DND-41 (cell line): ENCODE measurements around the gene UIMC1.

Experiments used
- ATAC-seq: fragments of 200-7000 bp; cut with Tn5 transposase; 3 replicates; pipeline ENCODE4 v1.9.1; 2021; ENCODE audit warnings: low read depth; ENCODE audit not compliant: insufficient read depth
- DNase-seq: peaks from one replicate; pipeline ENCODE4 v3.0.0-alpha.2; 2020
- H2AFZ ChIP-seq: 2 replicates; pipeline ENCODE4 v1.6.0; 2012; ENCODE audit warnings: low read depth, low read length
- H3K27ac ChIP-seq: 2 replicates; pipeline ENCODE4 v1.5.1; 2012; ENCODE audit warnings: low read length, inconsistent platforms
- H3K27me3 ChIP-seq: fragments of 200-600 bp; sonication (generic); 2 replicates; pipeline ENCODE4 v1.6.0; 2012; ENCODE audit warnings: low read length, mild to moderate bottlenecking, inconsistent platforms; ENCODE audit not compliant: insufficient read depth, poor library complexity
- H3K36me3 ChIP-seq: 2 replicates; pipeline ENCODE4 v1.5.1; 2012; ENCODE audit warnings: low read length, inconsistent platforms; ENCODE audit not compliant: insufficient read depth
- H3K4me1 ChIP-seq: 2 replicates; pipeline ENCODE4 v1.5.1; 2012; ENCODE audit warnings: mild to moderate bottlenecking, low read length; ENCODE audit not compliant: insufficient read depth
- H3K4me2 ChIP-seq: 2 replicates; pipeline ENCODE4 v1.6.0; 2012; ENCODE audit warnings: mild to moderate bottlenecking, moderate library complexity, low read length, inconsistent platforms; ENCODE audit not compliant: insufficient read depth
- H3K4me3 ChIP-seq, 2 experiments: fragments of 200-600 bp in 1 of 2; shearing (Covaris generic) in 1 of 2; 2 replicates each; pipeline ENCODE4 v1.5.1; 2012 to 2016; ENCODE audit warnings: inconsistent platforms in 2 of 2, low read length in 2 of 2, mild to moderate bottlenecking in 2 of 2, low read depth in 1 of 2, moderate library complexity in 1 of 2
- H3K79me2 ChIP-seq: 2 replicates; pipeline ENCODE4 v1.6.0; 2012; ENCODE audit warnings: low read length, inconsistent platforms; ENCODE audit not compliant: insufficient read depth
- H3K9ac ChIP-seq: 2 replicates; pipeline ENCODE4 v1.6.0; 2012; ENCODE audit warnings: low read depth, mild to moderate bottlenecking, inconsistent platforms, low read length, moderate library complexity
- H3K9me3 ChIP-seq: 2 replicates; pipeline ENCODE4 v1.5.1; 2012; ENCODE audit warnings: low read length, moderate library complexity, mild to moderate bottlenecking, inconsistent platforms; ENCODE audit not compliant: insufficient read depth, severe bottlenecking
- H4K20me1 ChIP-seq: 2 replicates; pipeline ENCODE4 v1.6.0; 2012; ENCODE audit warnings: low read length; ENCODE audit not compliant: insufficient read depth
- EZH2 ChIP-seq: IDR thresholded peaks from 3 replicates; pipeline ENCODE4 v1.6.1; 2012; ENCODE audit warnings: borderline replicate concordance, low read depth, mild to moderate bottlenecking, moderate library complexity, low read length, inconsistent platforms; ENCODE audit not compliant: severe bottlenecking
- TF ChIP-seq, protein P1 (sequence below): IDR thresholded peaks from 2 replicates; pipeline ENCODE4 v1.5.1; 2012; ENCODE audit warnings: borderline replicate concordance, low read length, moderate library complexity, mild to moderate bottlenecking; ENCODE audit not compliant: poor library complexity, severe bottlenecking; ENCODE audit errors: extremely low read depth

Gene UIMC1

DNA sequence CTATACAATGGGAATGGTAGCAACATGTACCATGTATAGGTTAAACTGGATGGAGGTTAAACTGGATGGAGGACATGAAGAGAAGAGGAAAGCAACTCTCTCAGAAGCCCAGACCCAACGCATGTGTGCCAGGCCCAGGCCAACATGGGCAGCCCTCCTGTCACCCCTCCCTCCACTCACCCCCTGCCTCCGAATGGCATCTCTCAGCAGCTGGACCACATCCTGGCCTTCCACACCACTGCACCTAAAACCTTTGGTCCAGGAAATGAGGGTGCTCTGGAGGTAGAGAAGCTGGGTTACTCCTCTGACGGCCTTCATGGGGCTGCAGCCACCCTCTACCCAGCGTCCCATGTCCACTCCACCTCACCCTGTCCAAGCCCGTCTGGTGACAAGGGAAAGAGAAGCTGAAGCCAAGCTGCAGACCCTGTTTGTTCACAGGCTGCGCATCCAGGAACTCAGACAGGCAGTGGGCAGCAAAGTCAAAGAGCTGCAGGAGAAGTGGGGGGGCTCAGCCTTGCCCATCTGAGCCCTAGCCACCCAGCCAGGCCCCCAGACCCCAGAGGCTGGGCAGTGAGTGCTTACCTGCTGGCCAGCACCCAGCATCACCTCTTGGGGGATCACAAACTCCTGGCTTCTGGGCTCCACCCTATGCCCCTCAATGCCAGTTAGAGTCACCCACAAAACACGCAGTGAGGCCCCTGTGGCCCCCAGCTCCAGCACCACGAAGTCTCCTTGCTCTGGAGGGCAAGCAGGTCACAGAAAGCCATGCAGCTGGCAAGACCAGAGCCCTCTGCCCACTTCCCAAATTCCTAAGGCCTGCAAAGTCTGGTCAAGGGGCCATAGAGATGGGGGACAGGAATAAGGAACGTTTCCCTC is 115.9 kb downstream of the UIMC1 start:
- Histone ChIP-seq H3K4me1 (no peaks in the 10 kb centered on the region), H4K20me1 (peaks cover 3% of the 10 kb centered on the region), H3K4me3 (no peak overlapping the region), H3K9me3 (no peaks in the 10 kb centered on the region), H3K27me3 (peaks cover 5% of the 10 kb centered on the region), H3K27ac (no peak overlapping the region), H3K4me2 (no peak overlapping the region), H3K9ac (no peak overlapping the region), H3K36me3 (no peaks in the 10 kb centered on the region), H3K79me2 (no peaks in the 10 kb centered on the region), H2AFZ (no peak overlapping the region)
- DNase-seq (no peak), ATAC-seq (no peak)
- TF ChIP-seq EZH2 = no peak
- TF ChIP-seq, protein P1, sequence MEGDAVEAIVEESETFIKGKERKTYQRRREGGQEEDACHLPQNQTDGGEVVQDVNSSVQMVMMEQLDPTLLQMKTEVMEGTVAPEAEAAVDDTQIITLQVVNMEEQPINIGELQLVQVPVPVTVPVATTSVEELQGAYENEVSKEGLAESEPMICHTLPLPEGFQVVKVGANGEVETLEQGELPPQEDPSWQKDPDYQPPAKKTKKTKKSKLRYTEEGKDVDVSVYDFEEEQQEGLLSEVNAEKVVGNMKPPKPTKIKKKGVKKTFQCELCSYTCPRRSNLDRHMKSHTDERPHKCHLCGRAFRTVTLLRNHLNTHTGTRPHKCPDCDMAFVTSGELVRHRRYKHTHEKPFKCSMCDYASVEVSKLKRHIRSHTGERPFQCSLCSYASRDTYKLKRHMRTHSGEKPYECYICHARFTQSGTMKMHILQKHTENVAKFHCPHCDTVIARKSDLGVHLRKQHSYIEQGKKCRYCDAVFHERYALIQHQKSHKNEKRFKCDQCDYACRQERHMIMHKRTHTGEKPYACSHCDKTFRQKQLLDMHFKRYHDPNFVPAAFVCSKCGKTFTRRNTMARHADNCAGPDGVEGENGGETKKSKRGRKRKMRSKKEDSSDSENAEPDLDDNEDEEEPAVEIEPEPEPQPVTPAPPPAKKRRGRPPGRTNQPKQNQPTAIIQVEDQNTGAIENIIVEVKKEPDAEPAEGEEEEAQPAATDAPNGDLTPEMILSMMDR = no peak

- H3K9me3 ChIP-seq = no peaks in the 10 kb centered on the region
- no peak overlapping the region for H3K4me3 ChIP-seq
- no peak for DNase-seq
- H3K4me1 ChIP-seq = no peaks in the 10 kb centered on the region
- no peaks in the 10 kb centered on the region for H3K79me2 ChIP-seq
- TF ChIP-seq, protein P1 = no peak
- no peak overlapping the region for H3K4me2 ChIP-seq
- H3K27ac ChIP-seq = no peak overlapping the region
- no peak overlapping the region for H2AFZ ChIP-seq
- H3K9ac ChIP-seq = no peak overlapping the region
- no peak for ATAC-seq
- peaks cover 3% of the 10 kb centered on the region for H4K20me1 ChIP-seq
- H3K36me3 ChIP-seq = no peaks in the 10 kb centered on the region
- H3K27me3 ChIP-seq = peaks cover 5% of the 10 kb centered on the region
Observed at GRCh38 chr5:176889321-176890280, 117.0 kb downstream of the UIMC1 start.

DNA sequence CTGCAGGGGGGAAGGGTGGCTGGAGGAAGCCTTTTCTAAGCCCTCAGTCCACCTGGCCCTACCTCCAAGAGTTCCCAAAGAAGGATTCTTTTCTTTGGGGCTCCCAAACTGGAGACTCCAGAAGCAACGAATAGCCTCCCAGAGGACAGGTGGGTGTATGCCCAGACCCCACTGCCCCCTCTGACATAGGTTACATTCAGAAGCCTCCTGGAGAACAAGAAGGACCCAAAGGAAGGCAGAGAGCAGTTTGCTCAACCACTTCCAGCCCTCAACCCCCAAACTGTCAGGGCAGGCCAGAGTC is 117.8 kb downstream of the UIMC1 start:
- Histone ChIP-seq H3K79me2 (no peaks in the 10 kb centered on the region), H3K4me2 (no peak overlapping the region), H2AFZ (no peak overlapping the region), H3K9me3 (no peaks in the 10 kb centered on the region), H4K20me1 (peaks cover 3% of the 10 kb centered on the region), H3K4me1 (no peaks in the 10 kb centered on the region), H3K4me3 (no peak overlapping the region), H3K9ac (no peak overlapping the region), H3K27ac (no peak overlapping the region), H3K27me3 (peaks cover 3% of the 10 kb centered on the region), H3K36me3 (no peaks in the 10 kb centered on the region)
- no peak for ATAC-seq
- DNase-seq = no peak
- TF ChIP-seq EZH2 = no peak
- TF ChIP-seq, protein P1 = no peak
